Spinal cord (tissue), 10 donors: Measurements from ENCODE around the gene HSBP1L1. TPM values are rescaled to one million over a fixed set of nuclear protein-coding genes. Genes with fewer than 3 reads are reported as not detected.

Experiments
- DNase-seq, 6 donors: peaks; one replicate each; pipeline versions ENCODE4 v3.0.0 to v3.0.0-alpha.2; 2013 to 2015; ENCODE audit warnings: low spot score in 6 of 6, low read depth in 4 of 6
- H3K27ac ChIP-seq: one replicate; pipeline ENCODE4 v1.5.1; 2013; ENCODE audit warnings: low read depth, low read length, control low read depth
- H3K27me3 ChIP-seq: one replicate; pipeline ENCODE4 v1.6.1; 2013; ENCODE audit warnings: low read length; ENCODE audit not compliant: control insufficient read depth, insufficient read depth
- H3K36me3 ChIP-seq: one replicate; pipeline ENCODE4 v1.6.1; 2013; ENCODE audit warnings: low read length; ENCODE audit not compliant: control insufficient read depth, insufficient read depth
- H3K4me1 ChIP-seq: one replicate; pipeline ENCODE4 v1.6.1; 2013; ENCODE audit warnings: low read length; ENCODE audit not compliant: control insufficient read depth, insufficient read depth
- H3K4me3 ChIP-seq: one replicate; pipeline ENCODE4 v1.5.1; 2013; ENCODE audit warnings: low read depth, low read length, control low read depth
- H3K9me3 ChIP-seq: one replicate; pipeline ENCODE4 v1.6.1; 2013; ENCODE audit warnings: low read length; ENCODE audit not compliant: control insufficient read depth, insufficient read depth
- WGBS: methylation state at CpG from one replicate; pipeline ENCODE4 v1.1.5; 2013; ENCODE audit warnings: missing lambda C conversion rate; ENCODE audit not compliant: insufficient coverage; 5-methylcytosine and 5-hydroxymethylcytosine counted together
- polyA plus RNA-seq, 2 donors: library from polyadenylated mRNA; unstranded; fragments of 120-200 nt; gene quantifications; one replicate each; pipeline ENCODE4 v1.2.1, GENCODE V29; 2013; ENCODE audit not compliant: insufficient read length in 2 of 2
- total RNA-seq, 2 donors: library from RNA; depleted of rRNA in 1 of 2; stranded (reverse); fragments of 120-200 nt in 1 of 2; fragments of >200 nt in 1 of 2; gene quantifications; one replicate each; pipeline versions ENCODE4 v1.2.3 to v1.2.4, GENCODE V29; 2013 to 2014
- donor health status: healthy.

Gene HSBP1L1
- total and polyA plus RNA-seq, 4 donors, result 5.2 to 27.3 (median 18.3) TPM

DNA sequence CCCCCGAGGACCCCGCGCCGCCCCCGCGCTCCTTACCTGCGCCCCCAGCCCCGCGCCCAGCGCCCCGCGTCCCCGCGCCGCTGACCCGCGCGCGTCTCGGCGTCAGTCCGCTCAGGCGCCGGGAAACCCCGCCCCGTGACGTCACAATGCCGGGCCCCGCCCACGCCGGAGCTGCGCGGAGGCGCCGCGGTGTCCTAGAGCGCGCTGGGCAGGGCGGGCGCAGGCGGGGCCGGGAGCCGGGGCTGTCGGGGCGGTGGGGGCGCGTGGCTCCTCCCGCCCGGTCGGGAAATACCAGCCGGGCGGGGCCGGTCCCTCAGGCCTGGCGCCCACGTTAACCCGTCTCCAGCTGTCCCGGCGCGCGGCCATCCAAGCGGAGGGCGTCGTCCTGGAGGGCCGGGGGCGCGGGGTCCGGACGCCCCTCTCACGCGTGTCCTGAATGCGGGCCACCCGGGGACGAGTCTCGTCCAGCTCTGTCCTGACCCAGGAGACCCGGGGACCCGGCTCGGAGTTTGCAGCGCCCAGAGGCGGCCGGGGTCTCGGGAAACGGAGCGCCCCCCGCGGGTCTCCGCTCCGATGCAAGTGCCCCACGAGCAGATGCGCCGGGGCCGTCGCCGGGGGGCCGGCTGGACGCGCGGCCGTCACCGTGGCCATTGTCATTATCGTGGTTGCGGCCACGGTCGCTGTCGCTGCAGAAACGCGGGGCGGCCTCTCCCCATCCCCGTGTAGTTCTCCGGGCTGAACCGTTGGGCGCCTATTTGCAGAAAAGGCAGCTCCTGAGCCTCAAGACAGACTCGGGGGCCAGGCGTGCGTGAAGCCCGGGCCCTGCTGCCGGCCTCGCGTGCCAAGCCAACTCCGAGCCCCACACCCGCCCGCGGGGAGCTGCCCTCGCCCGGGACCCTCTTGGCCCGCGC is 12.6 kb upstream of the HSBP1L1 start, which contains the start of gene SLC66A2:
TSS of gene SLC66A2 (minus strand) at position 109 of the 911 bp plus-strand sequence. CDS start 727 bp downstream, outside the sequence.
- Histone ChIP-seq H3K36me3 (peaks cover 31% of the 10 kb centered on the region), H3K9me3 (no peaks in the 10 kb centered on the region), H3K4me3 (peak within 1 kb of the TSS; percentile 54), H3K27me3 (peaks cover 2% of the 10 kb centered on the region), H3K27ac (no peak within 1 kb of the TSS), H3K4me1 (peaks cover 44% of the 10 kb centered on the region)
- under 1% methylated on average over 126 of the region's 126 CpGs for WGBS
- DNase-seq, result peak; percentile 70 to 96 (median 84)

DNA sequence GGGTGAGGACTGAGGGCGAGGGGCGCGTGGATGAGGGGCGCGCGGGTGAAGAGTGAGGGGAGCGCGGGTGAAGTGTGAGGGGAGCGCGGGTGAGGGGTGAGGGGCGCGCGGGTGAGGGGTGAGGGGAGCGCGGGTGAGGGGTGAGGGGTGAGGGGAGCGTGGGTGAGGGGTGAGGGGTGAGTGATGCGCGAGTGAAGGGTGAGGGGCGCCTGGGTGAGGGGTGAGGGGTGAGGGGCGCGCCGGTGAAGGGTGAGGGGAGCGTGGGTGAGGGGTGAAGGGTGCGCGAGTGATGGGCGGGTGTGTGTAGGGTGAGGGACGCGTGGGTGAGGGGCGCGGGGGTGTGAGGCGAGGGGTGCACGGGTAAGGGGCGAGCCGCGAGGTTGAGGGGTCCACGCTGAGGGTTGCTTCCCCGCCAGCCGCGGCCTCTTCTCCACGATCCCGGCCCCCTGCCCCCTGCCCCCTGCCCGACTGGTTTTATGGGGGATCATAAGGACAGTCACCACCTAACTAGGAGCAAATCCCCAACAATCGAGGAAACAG is 11.9 kb upstream of the HSBP1L1 start:
- Histone ChIP-seq H3K27ac (no peak overlapping the region), H3K27me3 (peaks cover 2% of the 10 kb centered on the region), H3K36me3 (peaks cover 25% of the 10 kb centered on the region), H3K4me1 (peaks cover 42% of the 10 kb centered on the region), H3K4me3 (peak overlapping the region; percentile 53), H3K9me3 (no peaks in the 10 kb centered on the region)
- DNase-seq, result no peak
- WGBS, result 8% methylated on average over 25 of the region's 43 CpGs

DNA sequence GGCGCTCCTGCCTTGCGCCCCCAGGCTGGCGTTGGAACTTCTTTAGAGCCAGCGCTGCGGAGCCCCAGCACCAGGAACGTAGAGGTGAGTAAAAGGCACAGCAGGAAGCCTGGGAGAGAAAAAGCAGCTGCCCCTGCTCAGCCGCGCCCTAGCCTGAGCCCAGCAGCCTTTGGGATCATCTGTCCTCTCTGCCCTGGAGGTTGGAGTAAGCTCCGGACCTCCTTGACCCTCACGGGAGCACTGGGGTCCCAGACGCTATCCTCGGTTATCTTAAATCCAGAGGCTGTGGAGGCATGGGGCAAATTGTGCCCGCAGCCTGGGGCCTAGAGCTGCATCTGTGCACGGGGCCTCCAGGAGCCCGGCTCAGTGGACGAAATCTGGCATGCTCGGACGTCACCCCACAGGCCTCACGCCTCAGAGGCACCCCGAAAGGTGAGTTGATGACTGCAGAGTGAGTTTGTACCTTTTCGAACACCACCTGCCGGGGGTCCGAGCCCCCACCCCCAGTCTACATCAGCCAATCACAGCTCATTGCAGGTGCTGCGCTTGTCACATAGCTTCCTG is 11.4 kb upstream of the HSBP1L1 start:
- Histone ChIP-seq H3K27ac (no peak overlapping the region), H3K36me3 (peaks cover 19% of the 10 kb centered on the region), H3K27me3 (peaks cover 2% of the 10 kb centered on the region), H3K9me3 (no peaks in the 10 kb centered on the region), H3K4me1 (peaks cover 37% of the 10 kb centered on the region), H3K4me3 (no peak overlapping the region)
- DNase-seq, result peak in 1 of 6 donors; percentile 21
- WGBS, result 41% methylated on average over 21 of the region's 24 CpGs

DNA sequence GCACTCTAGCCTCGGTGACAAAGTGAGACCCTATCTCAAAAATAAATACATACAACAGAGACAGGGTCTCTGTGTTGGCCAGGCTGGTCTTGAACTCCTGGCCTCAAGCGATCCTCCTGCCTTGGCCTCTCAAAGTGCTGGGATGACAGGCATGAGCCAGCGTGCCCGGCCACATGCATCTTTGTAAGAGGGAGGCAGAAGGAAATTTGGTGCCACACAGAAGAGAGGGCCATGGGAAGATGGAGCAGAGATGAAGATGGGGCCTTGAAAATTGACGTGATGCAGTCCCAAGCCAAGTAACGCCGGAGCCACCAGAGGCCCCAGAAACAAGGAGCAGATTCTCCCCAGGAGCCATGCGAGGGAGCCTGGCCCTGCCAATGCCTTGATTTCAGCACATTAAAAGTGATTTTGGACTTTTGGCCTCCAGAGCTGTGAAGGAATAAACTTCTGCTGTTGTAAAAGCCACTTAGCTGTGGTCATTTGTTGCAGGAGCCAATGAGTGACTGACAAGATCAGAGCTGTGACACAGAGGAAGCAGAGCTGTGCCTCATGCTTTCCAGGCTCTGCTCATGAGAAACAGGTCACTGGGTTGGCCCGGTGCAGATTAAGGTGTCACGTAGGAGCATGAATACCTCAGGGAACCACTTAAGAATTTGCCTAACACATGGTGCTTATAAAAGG is 10.3 kb upstream of the HSBP1L1 start:
- no peak for DNase-seq
- H3K27ac ChIP-seq, result no peak overlapping the region
- 86% methylated on average over 9 of the region's 10 CpGs for WGBS
- H3K4me1 ChIP-seq, result peaks cover 32% of the 10 kb centered on the region
- peaks cover 11% of the 10 kb centered on the region for H3K36me3 ChIP-seq
- no peaks in the 10 kb centered on the region for H3K9me3 ChIP-seq
- peaks cover 2% of the 10 kb centered on the region for H3K27me3 ChIP-seq
- H3K4me3 ChIP-seq, result no peak overlapping the region

DNA sequence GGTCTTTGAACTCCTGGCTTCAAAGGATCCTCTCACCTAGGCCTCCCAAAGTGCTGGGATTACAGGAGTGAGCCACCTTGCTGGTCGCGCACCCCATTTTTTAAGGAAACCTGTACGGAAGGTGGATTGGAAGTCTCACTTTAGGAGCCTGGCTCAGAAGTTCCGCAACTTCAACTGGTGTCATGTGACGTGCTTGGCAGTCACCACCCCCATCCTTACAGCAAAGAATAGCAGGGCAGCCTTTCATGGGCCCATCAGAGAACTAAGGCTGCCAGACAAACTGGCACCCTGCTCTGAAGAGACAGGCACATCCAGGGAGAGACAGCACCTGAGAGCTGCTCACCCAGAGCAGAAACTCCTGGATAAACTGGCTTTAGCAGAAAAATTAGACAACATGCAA is 9.7 kb upstream of the HSBP1L1 start:
- Histone ChIP-seq H3K4me3 (no peak overlapping the region), H3K27me3 (peaks cover 6% of the 10 kb centered on the region), H3K9me3 (no peaks in the 10 kb centered on the region), H3K4me1 (peaks cover 26% of the 10 kb centered on the region), H3K27ac (no peak overlapping the region), H3K36me3 (peaks cover 9% of the 10 kb centered on the region)
- no peak for DNase-seq
- 65% methylated on average over 3 of the region's 5 CpGs for WGBS

DNA sequence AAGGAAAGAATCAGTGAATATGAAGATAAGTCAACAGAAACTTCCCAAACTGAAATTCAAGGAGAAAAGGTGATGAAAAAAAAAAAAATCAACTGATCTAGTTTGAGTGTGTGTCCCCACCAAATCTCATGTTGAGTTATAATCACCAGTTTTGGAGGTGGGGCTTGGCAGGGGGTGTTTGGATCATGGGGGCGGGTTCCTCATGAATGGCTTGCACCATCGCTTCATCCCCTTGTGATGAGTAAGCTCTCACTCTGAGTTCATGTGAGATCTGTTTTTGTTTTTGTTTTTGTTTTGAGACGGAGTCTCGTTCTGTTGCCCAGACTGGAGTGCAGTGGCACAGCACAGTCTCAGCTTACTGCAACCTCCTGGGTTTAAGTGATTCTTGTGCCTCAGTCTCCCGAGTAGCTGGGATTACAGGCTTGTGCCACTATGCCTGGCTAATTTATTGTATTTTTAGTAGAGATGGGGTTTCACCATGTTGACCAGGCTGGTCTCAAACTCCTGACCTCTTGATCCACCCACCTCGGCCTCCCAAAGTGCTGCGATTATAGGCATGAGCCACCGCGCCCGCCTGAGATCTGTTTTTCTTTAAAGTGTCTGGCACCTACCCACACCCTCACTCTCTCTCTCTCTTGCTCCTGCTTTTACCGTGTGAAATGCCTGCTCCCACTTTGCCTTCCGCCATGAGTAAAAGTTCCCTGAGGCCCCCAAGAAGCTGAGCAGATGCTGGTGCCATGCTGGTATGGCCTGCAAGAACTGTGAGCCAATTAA is 9.0 kb upstream of the HSBP1L1 start:
- peaks cover 19% of the 10 kb centered on the region for H3K4me1 ChIP-seq
- 89% methylated on average over 11 of the region's 12 CpGs for WGBS
- no peaks in the 10 kb centered on the region for H3K9me3 ChIP-seq
- no peak overlapping the region for H3K4me3 ChIP-seq
- peaks cover 8% of the 10 kb centered on the region for H3K27me3 ChIP-seq
- no peak for DNase-seq
- H3K27ac ChIP-seq, result no peak overlapping the region
- peaks cover 9% of the 10 kb centered on the region for H3K36me3 ChIP-seq

DNA sequence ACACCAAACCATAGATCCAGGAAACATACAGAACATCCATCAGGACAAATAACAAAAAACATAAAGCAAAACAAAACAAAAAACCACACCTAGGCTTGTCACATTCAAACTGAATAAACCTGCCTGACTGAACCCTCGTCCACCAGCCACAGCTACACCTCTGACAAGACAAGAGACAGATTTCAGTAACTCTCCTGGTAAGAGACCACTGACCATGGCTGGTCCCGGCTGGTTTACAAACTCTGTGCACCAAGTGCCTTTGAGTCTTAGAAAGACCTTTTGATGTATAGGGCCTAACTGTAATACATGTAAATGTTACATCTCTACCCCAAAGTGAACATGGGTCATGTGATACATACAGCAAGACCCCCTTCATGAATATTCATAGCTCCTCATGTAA is 8.2 kb upstream of the HSBP1L1 start:
- Histone ChIP-seq H3K4me3 (no peak overlapping the region), H3K4me1 (peaks cover 17% of the 10 kb centered on the region), H3K9me3 (no peaks in the 10 kb centered on the region), H3K27ac (no peak overlapping the region), H3K36me3 (peaks cover 9% of the 10 kb centered on the region), H3K27me3 (peaks cover 11% of the 10 kb centered on the region)
- DNase-seq, result no peak
- WGBS, result 78% methylated on average over 1 of the region's 2 CpGs

DNA sequence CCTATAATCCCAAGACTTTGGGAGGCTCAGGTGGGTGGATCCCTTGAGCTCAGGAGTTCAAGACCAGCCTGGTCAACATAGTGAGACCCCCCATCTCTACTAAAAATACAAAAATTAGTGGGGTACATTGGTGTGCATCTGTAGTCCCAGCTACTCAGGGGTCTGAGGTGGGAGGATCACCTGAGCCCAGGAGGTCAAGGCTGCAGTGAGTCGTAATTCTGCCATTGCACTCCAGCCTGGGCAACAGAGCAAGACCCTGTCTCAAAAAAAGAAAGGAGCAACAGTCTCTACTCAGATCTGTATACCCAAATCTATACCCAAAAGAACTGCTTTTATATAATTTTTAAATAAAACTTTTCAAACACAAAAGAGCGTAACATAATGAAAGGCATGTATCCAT is 5.5 kb upstream of the HSBP1L1 start:
- no peak for DNase-seq
- H3K27me3 ChIP-seq, result peaks cover 15% of the 10 kb centered on the region
- WGBS, result 100% methylated on average over 1 of the region's 2 CpGs
- H3K9me3 ChIP-seq, result no peaks in the 10 kb centered on the region
- peaks cover 2% of the 10 kb centered on the region for H3K36me3 ChIP-seq
- peaks cover 14% of the 10 kb centered on the region for H3K4me1 ChIP-seq
- no peak overlapping the region for H3K27ac ChIP-seq
- H3K4me3 ChIP-seq, result no peak overlapping the region
